OCI-LY7 (cell line): ENCODE results near the gene FOXP1.

Experiments used
- CTCF ChIP-seq: fragments of 200-600 bp; sonication (generic); conservative IDR thresholded peaks from 2 replicates; pipeline ENCODE4 v1.5.1; 2014; ENCODE audit warnings: mild to moderate bottlenecking, antibody characterized with exemption, low read length, moderate library complexity, mixed read lengths
- EZH2phosphoT487 ChIP-seq: fragments of 200-600 bp; sonication (generic); IDR thresholded peaks from 2 replicates; pipeline ENCODE4 v1.6.1; 2018; ENCODE audit warnings: low read depth, borderline replicate concordance, mild to moderate bottlenecking, mixed run types, antibody characterized with exemption, low read length, moderate library complexity, mixed read lengths

GRCh38 chr3:71499227-71499876 is 84.2 kb downstream of the FOXP1 start:
- no peak for TF ChIP-seq CTCF
- TF ChIP-seq EZH2phosphoT487 = no peak
